Mesendoderm (in vitro differentiated cells): ENCODE measurements around the gene GNA12.

Experiments used
- DNase-seq: peaks from one replicate; pipeline ENCODE4 v3.0.0; 2013
- H2AK5ac ChIP-seq: 2 replicates; pipeline ENCODE4 v1.6.1; 2013; ENCODE audit warnings: low read length, inconsistent platforms
- H2BK120ac ChIP-seq: 2 replicates; pipeline ENCODE4 v1.6.1; 2013; ENCODE audit warnings: low read depth, mild to moderate bottlenecking, low read length, moderate library complexity, mixed read lengths
- H2BK15ac ChIP-seq: replicated peaks from 2 replicates; pipeline ENCODE4 v1.6.1; 2013; ENCODE audit warnings: low read depth, mild to moderate bottlenecking, moderate library complexity
- H2BK5ac ChIP-seq: 2 replicates; pipeline ENCODE4 v1.6.1; 2013; ENCODE audit warnings: low read length, inconsistent platforms
- H3K18ac ChIP-seq: 2 replicates; pipeline ENCODE4 v1.6.1; 2013; ENCODE audit warnings: mild to moderate bottlenecking, low read length, mixed read lengths
- H3K23ac ChIP-seq: one replicate; pipeline ENCODE4 v1.6.1; 2013; ENCODE audit warnings: low read length
- H3K27ac ChIP-seq: 2 replicates; pipeline ENCODE4 v1.5.1; 2013; ENCODE audit warnings: low read depth, mild to moderate bottlenecking, inconsistent platforms, low read length, moderate library complexity
- H3K27me3 ChIP-seq: 2 replicates; pipeline ENCODE4 v1.6.1; 2013; ENCODE audit warnings: low read length, control low read depth, mild to moderate bottlenecking, inconsistent platforms; ENCODE audit not compliant: insufficient read depth, poor library complexity
- H3K36me3 ChIP-seq: 2 replicates; pipeline ENCODE4 v1.6.1; 2013; ENCODE audit warnings: low read length, inconsistent platforms; ENCODE audit not compliant: control insufficient read depth, insufficient read depth
- H3K4ac ChIP-seq: one replicate; pipeline ENCODE4 v1.6.1; 2013; ENCODE audit warnings: low read depth, mild to moderate bottlenecking, low read length, moderate library complexity
- H3K4me1 ChIP-seq: 2 replicates; pipeline ENCODE4 v1.6.1; 2013; ENCODE audit warnings: low read depth, low read length, inconsistent platforms; ENCODE audit not compliant: control insufficient read depth
- H3K4me2 ChIP-seq: 2 replicates; pipeline ENCODE4 v1.6.1; 2013; ENCODE audit warnings: low read length
- H3K4me3 ChIP-seq: 2 replicates; pipeline ENCODE4 v1.5.1; 2013; ENCODE audit warnings: mild to moderate bottlenecking, low read length
- H3K56ac ChIP-seq: one replicate; pipeline ENCODE4 v1.6.1; 2013; ENCODE audit warnings: low read length
- H3K79me1 ChIP-seq: 2 replicates; pipeline ENCODE4 v1.6.1; 2013; ENCODE audit warnings: low read length, inconsistent platforms
- H3K79me2 ChIP-seq: 2 replicates; pipeline ENCODE4 v1.6.1; 2013; ENCODE audit warnings: mild to moderate bottlenecking, low read length; ENCODE audit not compliant: control insufficient read depth, insufficient read depth
- H3K9ac ChIP-seq: 2 replicates; pipeline ENCODE4 v1.6.1; 2013; ENCODE audit warnings: low read length, inconsistent platforms
- H4K5ac ChIP-seq: one replicate; pipeline ENCODE4 v1.6.1; 2013; ENCODE audit warnings: low read length
- H4K8ac ChIP-seq: one replicate; pipeline ENCODE4 v1.6.1; 2013; ENCODE audit warnings: low read depth, mild to moderate bottlenecking, control low read depth, low read length, moderate library complexity
- WGBS: extraction: QIAGEN DNeasy Blood & Tissue Kit; methylation state at CpG from one replicate; pipeline ENCODE4 v1.1.7; 2013; ENCODE audit warnings: low lambda C conversion rate, missing lambda C conversion rate; ENCODE audit not compliant: insufficient coverage; ENCODE audit errors: extremely low coverage; 5-methylcytosine and 5-hydroxymethylcytosine counted together

Gene GNA12

DNA sequence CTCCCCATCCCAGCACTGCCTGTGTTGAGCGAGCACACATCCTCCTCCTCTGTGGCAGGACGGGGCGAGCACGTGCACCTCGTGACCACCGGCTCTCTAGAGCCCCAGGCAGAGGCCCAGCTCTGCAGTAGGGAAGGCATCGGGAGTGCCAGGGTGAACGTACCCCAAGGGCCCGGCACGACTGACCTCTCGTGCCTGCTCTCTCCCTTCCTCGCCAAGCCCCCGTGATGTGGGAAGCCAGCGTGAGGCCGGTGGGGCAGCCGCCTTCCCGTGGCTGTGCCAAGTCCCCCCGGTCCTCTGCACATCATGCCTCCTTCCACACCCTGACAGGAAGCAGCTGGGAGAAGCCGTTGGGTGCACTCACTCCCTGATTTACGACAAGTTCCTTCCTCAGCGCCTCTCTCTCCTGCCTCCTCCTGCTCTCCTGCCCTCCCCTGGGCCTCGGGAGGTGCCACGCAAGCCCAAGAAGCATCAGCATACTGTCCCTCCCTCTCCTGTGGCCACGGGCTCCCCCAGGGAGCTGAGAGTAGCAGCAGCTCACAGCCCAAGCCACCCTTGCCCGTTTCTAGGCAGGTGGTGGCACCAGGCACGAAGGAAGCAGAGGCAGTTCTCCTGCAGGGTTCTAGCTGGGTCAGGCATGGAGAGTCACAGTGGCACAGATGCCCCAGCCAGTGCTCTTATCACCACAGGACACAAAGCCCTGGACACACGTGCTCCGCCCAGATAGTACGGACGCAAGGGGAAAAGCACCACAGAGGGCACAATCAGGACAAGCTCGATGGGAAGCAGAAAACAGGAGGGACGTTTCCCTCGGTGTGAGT is 109.1 kb downstream of the GNA12 start:
- no peak for DNase-seq
- Histone ChIP-seq H2BK5ac (no peak overlapping the region), H3K23ac (no peak overlapping the region), H3K79me1 (peaks cover 25% of the 10 kb centered on the region), H3K56ac (no peak overlapping the region), H2BK120ac (no peak overlapping the region), H4K8ac (no peak overlapping the region), H3K79me2 (peaks cover 10% of the 10 kb centered on the region), H3K4me3 (no peak overlapping the region), H3K18ac (no peak overlapping the region), H3K9ac (no peak overlapping the region), H3K27ac (no peak overlapping the region), H2AK5ac (no peak overlapping the region), H4K5ac (no peak overlapping the region), H3K27me3 (no peaks in the 10 kb centered on the region), H3K4me2 (no peak overlapping the region), H3K4ac (no peak overlapping the region), H3K4me1 (peaks cover 3% of the 10 kb centered on the region), H2BK15ac (no peak overlapping the region), H3K36me3 (peaks cover 2% of the 10 kb centered on the region)
- no CpG with 5 or more reads among the region's 33 CpGs for WGBS

DNA sequence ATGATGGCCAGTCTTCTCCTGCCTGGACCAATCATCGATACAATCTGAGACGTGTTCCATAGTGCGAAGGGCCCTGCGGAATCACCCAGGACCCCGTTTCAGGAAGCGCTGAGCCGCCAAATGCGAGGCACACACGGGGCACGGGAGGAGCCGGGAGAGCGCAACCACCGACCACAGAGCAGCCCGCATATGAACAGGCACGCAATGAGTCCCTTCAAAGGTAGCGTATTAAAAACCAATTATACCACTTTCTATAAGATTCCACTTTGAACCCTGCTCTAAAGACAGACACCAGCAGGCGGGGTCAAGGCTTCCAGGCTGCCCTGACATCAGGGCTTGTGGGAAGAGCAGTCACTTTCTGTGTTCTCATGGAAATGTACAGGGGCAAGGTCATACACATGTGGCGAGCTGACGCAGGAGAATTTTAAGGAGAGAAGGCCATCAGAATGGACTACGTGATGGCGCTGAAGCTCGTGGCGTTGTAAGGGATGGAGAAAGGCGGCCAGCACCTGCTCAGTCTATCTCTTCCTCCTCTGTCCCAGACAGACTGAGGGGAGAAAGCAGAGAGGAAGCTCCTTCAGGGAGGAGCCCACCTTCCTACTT is 109.9 kb downstream of the GNA12 start:
- no peak overlapping the region for H2BK5ac ChIP-seq
- DNase-seq, result no peak
- H3K79me1 ChIP-seq, result peaks cover 28% of the 10 kb centered on the region
- no CpG with 5 or more reads among the region's 24 CpGs for WGBS
- H4K8ac ChIP-seq, result no peak overlapping the region
- no peak overlapping the region for H2BK120ac ChIP-seq
- H3K4me2 ChIP-seq, result no peak overlapping the region
- H4K5ac ChIP-seq, result no peak overlapping the region
- H2AK5ac ChIP-seq, result no peak overlapping the region
- peaks cover 10% of the 10 kb centered on the region for H3K79me2 ChIP-seq
- peaks cover 3% of the 10 kb centered on the region for H3K4me1 ChIP-seq
- no peak overlapping the region for H3K56ac ChIP-seq
- no peak overlapping the region for H3K18ac ChIP-seq
- H3K27ac ChIP-seq, result no peak overlapping the region
- no peaks in the 10 kb centered on the region for H3K27me3 ChIP-seq
- H2BK15ac ChIP-seq, result no peak overlapping the region
- no peak overlapping the region for H3K4ac ChIP-seq
- no peak overlapping the region for H3K4me3 ChIP-seq
- no peak overlapping the region for H3K23ac ChIP-seq
- H3K36me3 ChIP-seq, result peaks cover 2% of the 10 kb centered on the region
- no peak overlapping the region for H3K9ac ChIP-seq

DNA sequence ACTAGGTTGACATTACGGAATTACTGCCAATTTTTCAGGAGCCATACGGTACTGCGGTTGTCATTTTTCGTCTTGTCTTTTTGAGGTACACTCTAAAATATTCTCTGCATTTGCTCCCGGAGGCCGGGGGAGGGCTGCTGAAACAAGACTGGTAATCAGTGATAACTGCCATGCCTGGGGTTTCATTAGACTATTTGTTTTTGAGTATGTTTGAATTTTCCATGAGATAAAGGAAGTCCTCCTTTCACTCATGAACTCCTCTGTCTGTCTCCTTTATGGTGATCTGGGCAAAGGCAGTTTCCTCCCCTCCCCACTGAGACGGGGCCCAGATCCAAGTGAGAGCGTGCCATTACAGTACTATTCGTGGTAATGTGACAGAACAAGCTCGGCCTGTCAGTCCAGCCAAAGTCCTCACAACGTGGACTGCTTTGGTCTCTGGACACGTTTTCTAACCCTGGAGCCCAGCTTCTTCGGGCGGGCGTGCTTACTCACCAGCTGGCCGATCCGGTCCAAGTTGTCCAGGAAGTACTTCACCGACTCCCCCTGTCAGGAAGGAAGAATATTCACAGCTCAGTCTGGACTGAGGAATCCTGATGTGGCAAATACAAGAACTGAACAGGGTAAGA is 111.0 kb downstream of the GNA12 start:
- H3K9ac ChIP-seq, result no peak overlapping the region
- no peak overlapping the region for H3K23ac ChIP-seq
- no peak for DNase-seq
- H3K27me3 ChIP-seq, result no peaks in the 10 kb centered on the region
- H3K4ac ChIP-seq, result no peak overlapping the region
- no peak overlapping the region for H2BK120ac ChIP-seq
- peaks cover 26% of the 10 kb centered on the region for H3K79me1 ChIP-seq
- WGBS, result no CpG with 5 or more reads among the region's 18 CpGs
- H2AK5ac ChIP-seq, result no peak overlapping the region
- H3K36me3 ChIP-seq, result peaks cover 2% of the 10 kb centered on the region
- H3K4me3 ChIP-seq, result no peak overlapping the region
- H3K79me2 ChIP-seq, result peaks cover 10% of the 10 kb centered on the region
- H3K27ac ChIP-seq, result no peak overlapping the region
- no peak overlapping the region for H4K5ac ChIP-seq
- H2BK5ac ChIP-seq, result no peak overlapping the region
- peaks cover 3% of the 10 kb centered on the region for H3K4me1 ChIP-seq
- no peak overlapping the region for H4K8ac ChIP-seq
- H2BK15ac ChIP-seq, result no peak overlapping the region
- H3K18ac ChIP-seq, result no peak overlapping the region
- H3K4me2 ChIP-seq, result no peak overlapping the region
- H3K56ac ChIP-seq, result no peak overlapping the region

DNA sequence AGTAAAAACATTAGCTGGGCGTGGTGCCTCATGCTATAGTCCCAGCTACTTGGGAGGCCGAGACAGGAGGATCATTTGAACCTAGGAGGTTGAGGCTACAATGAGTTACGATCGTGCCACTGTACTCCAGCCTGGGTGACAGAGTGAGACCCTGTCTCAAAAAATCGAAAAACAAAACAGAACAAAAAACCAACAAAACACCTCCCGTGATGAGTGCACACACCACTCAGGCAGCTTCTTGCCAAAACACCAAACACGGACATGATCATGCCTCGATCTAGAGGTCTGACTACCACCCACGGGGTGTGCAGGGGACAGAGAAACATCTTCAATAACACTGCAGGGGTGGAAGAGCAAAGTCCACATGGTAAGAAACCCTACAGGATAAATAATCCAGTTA is 111.7 kb downstream of the GNA12 start:
- Histone ChIP-seq H2AK5ac (no peak overlapping the region), H3K4me1 (peaks cover 3% of the 10 kb centered on the region), H3K18ac (no peak overlapping the region), H3K4me2 (no peak overlapping the region), H4K5ac (no peak overlapping the region), H3K79me2 (peaks cover 10% of the 10 kb centered on the region), H3K79me1 (peaks cover 26% of the 10 kb centered on the region), H2BK120ac (no peak overlapping the region), H3K4ac (no peak overlapping the region), H3K27ac (no peak overlapping the region), H3K23ac (no peak overlapping the region), H2BK15ac (no peak overlapping the region), H4K8ac (no peak overlapping the region), H3K36me3 (peaks cover 2% of the 10 kb centered on the region), H3K27me3 (no peaks in the 10 kb centered on the region), H2BK5ac (no peak overlapping the region), H3K9ac (no peak overlapping the region), H3K4me3 (no peak overlapping the region), H3K56ac (no peak overlapping the region)
- DNase-seq, result no peak
- no CpG with 5 or more reads among the region's 9 CpGs for WGBS

DNA sequence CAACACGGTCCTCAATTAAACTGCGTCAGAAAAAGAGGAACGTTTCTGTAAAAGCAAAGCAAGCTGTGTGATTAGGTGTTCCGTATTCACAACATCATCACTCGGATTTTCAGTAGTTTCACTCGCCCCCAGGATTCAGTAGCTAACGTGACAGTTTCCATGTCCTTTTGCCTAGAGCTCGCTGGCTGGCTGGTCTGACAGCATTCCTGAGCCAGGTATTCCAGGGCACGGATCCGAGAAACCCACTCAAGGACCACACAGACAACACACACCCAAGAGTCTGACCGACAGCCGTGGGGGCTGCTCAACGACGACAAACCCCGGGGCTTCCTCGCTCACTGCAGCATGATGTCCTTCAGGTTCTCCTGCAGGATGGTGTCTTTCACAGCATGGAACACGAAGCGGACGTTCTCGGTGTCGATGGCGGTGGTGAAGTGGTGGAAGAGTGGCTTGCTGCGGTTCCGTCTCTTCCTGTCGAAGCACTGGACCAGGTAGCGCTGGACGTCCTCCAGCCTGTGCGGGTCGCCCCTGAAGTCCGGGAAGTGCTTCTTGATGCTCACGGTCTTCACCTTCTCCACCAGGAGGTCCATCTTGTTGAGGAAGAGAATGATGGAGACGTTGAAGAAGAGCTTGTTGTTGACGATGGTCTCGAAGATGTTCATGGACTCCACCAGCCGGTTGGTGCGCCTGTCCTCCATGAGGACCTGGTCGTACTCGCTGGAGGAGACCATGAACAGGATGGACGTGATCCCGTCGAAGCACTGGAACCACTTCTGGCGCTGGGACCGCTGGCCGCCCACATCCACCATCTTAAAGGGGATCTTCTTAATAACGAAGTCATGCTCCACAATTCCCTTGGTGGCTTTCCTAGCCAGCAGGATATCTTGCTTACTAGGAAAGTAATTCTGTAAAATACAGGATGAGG is 113.0 kb downstream of the GNA12 start:
- H3K4me3 ChIP-seq, result no peak overlapping the region
- no peak overlapping the region for H4K8ac ChIP-seq
- H3K79me2 ChIP-seq, result peaks cover 8% of the 10 kb centered on the region
- no peak overlapping the region for H2BK120ac ChIP-seq
- H3K4me1 ChIP-seq, result peaks cover 3% of the 10 kb centered on the region
- no peak overlapping the region for H3K4me2 ChIP-seq
- no peak overlapping the region for H3K9ac ChIP-seq
- H3K27ac ChIP-seq, result no peak overlapping the region
- no CpG with 5 or more reads among the region's 45 CpGs for WGBS
- no peak for DNase-seq
- H3K18ac ChIP-seq, result no peak overlapping the region
- no peak overlapping the region for H3K4ac ChIP-seq
- no peak overlapping the region for H3K56ac ChIP-seq
- H3K79me1 ChIP-seq, result peaks cover 21% of the 10 kb centered on the region
- H3K27me3 ChIP-seq, result no peaks in the 10 kb centered on the region
- H4K5ac ChIP-seq, result no peak overlapping the region
- H3K36me3 ChIP-seq, result peaks cover 4% of the 10 kb centered on the region
- no peak overlapping the region for H2AK5ac ChIP-seq
- H2BK15ac ChIP-seq, result no peak overlapping the region
- H2BK5ac ChIP-seq, result no peak overlapping the region
- no peak overlapping the region for H3K23ac ChIP-seq
